H1 (cell line): ENCODE results near the gene KRABD2.

Experiments
- CTCF ChIA-PET: fragments of 300-600 bp; sonication (Branson Sonifier 250); formaldehyde crosslinking; loops from one replicate; lab custom pipeline; 2021; ENCODE audit not compliant: partially characterized antibody; lab: Charles Lee
- POLR2A ChIA-PET: fragments of 300-600 bp; sonication (Branson Sonifier 250); formaldehyde crosslinking; loops from one replicate; lab custom pipeline; 2021; ENCODE audit warnings: inconsistent platforms; ENCODE audit not compliant: partially characterized antibody; lab: Charles Lee
- DNase-seq, 2 experiments: peaks; one replicate each; pipeline versions ENCODE4 v3.0.0 to v3.0.0-alpha.2; 2010 to 2022; ENCODE audit warnings: low spot score in 2 of 2, low read depth in 1 of 2, mixed read lengths in 1 of 2
- FAIRE-seq: peaks from 2 replicates; lab custom pipeline; 2011; peaks lifted over from hg19 to GRCh38; lab: Jason Lieb, UNC
- H2AFZ ChIP-seq: 2 replicates; pipeline ENCODE4 v1.8.1; 2012; ENCODE audit warnings: low read length, inconsistent platforms
- H2AK5ac ChIP-seq: 2 replicates; pipeline ENCODE4 v1.6.1; 2013; ENCODE audit warnings: low read depth, low read length
- H2BK120ac ChIP-seq: replicated peaks from 2 replicates; pipeline ENCODE3; 2013; ENCODE audit warnings: low read depth, low read length, inconsistent platforms
- H2BK12ac ChIP-seq: 2 replicates; pipeline ENCODE4 v1.6.1; 2013; ENCODE audit warnings: low read depth, low read length
- H2BK15ac ChIP-seq: 2 replicates; pipeline ENCODE4 v1.6.1; 2013; ENCODE audit warnings: low read length
- H2BK20ac ChIP-seq: 2 replicates; pipeline ENCODE4 v1.6.1; 2013; ENCODE audit warnings: low read length
- H2BK5ac ChIP-seq: 2 replicates; pipeline ENCODE4 v1.6.1; 2013; ENCODE audit warnings: low read depth, low read length
- H3K14ac ChIP-seq: 2 replicates; pipeline ENCODE4 v1.6.1; 2013; ENCODE audit warnings: inconsistent platforms; ENCODE audit not compliant: insufficient read length
- H3K18ac ChIP-seq: 2 replicates; pipeline ENCODE4 v1.6.1; 2013; ENCODE audit warnings: low read length; ENCODE audit errors: extremely low read depth
- H3K23ac ChIP-seq: 2 replicates; pipeline ENCODE4 v1.6.1; 2013; ENCODE audit warnings: inconsistent platforms; ENCODE audit not compliant: insufficient read length
- H3K23me2 ChIP-seq: 2 replicates; pipeline ENCODE4 v1.6.1; 2013; ENCODE audit warnings: low read depth, low read length
- H3K27ac ChIP-seq: 2 replicates; pipeline ENCODE4 v1.6.1; 2011; ENCODE audit warnings: low read depth, low read length, inconsistent platforms
- H3K27me3 ChIP-seq, 4 experiments: replicated peaks in 1 of 4; 1 replicate in 1 of 4; 2 replicates in 3 of 4; pipeline versions ENCODE4 v1.6.1 to v1.8.1; 2011 to 2013; ENCODE audit warnings: low read length in 3 of 4, mild to moderate bottlenecking in 3 of 4, inconsistent platforms in 2 of 4, mixed read lengths in 2 of 4, moderate library complexity in 1 of 4; ENCODE audit not compliant: control insufficient read depth in 3 of 4, insufficient read depth in 3 of 4; ENCODE audit errors: extremely low read depth in 1 of 4
- H3K36me3 ChIP-seq, 4 experiments: 2 replicates each; pipeline versions ENCODE4 v1.6.1 to v1.8.1; 2011 to 2013; ENCODE audit warnings: mild to moderate bottlenecking in 4 of 4, low read length in 3 of 4, moderate library complexity in 2 of 4, control low read depth in 1 of 4, inconsistent platforms in 1 of 4; ENCODE audit not compliant: insufficient read depth in 4 of 4, control insufficient read depth in 2 of 4
- H3K4ac ChIP-seq: replicated peaks from 2 replicates; pipeline ENCODE3; 2013; ENCODE audit warnings: low read length, low read depth, mixed read lengths, inconsistent platforms; ENCODE audit not compliant: insufficient read length
- H3K4me1 ChIP-seq, 4 experiments: replicated peaks in 1 of 4; 1 replicate in 1 of 4; 2 replicates in 3 of 4; pipeline versions ENCODE4 v1.6.1 to v1.8.1; 2011 to 2013; ENCODE audit warnings: low read length in 3 of 4, inconsistent platforms in 2 of 4, mixed read lengths in 1 of 4; ENCODE audit not compliant: insufficient read depth in 4 of 4, control insufficient read depth in 3 of 4
- H3K4me2 ChIP-seq, 2 experiments: 2 replicates each; pipeline versions ENCODE4 v1.6.1 to v1.8.1; 2011 to 2013; ENCODE audit warnings: low read depth in 2 of 2, low read length in 2 of 2, control low read depth in 1 of 2, inconsistent platforms in 1 of 2, mild to moderate bottlenecking in 1 of 2; ENCODE audit not compliant: insufficient read depth in 1 of 2
- H3K4me3 ChIP-seq, 4 experiments: fragments of 200-600, 300-600 bp in 1 of 4; sonication (generic), shearing (Covaris generic), sonication (Bioruptor Twin) in 1 of 4; 2 replicates each; pipeline versions ENCODE4 v1.5.1 to v1.8.1; 2011 to 2016; ENCODE audit warnings: low read length in 4 of 4, low read depth in 3 of 4, control low read depth in 2 of 4, inconsistent platforms in 2 of 4, mild to moderate bottlenecking in 2 of 4, mixed read lengths in 1 of 4, moderate library complexity in 1 of 4; ENCODE audit not compliant: insufficient read depth in 2 of 4; ENCODE audit errors: extremely low read depth in 1 of 4
- H3K56ac ChIP-seq: replicated peaks from 2 replicates; pipeline ENCODE3; 2013; ENCODE audit warnings: low read depth, mild to moderate bottlenecking, mixed read lengths, low read length, inconsistent platforms; ENCODE audit not compliant: insufficient read length
- H3K79me1 ChIP-seq: 2 replicates; pipeline ENCODE4 v1.6.1; 2013; ENCODE audit warnings: low read depth, low read length, control low read depth
- H3K79me2 ChIP-seq, 2 experiments: 2 replicates each; pipeline versions ENCODE4 v1.6.1 to v1.8.1; 2012 to 2013; ENCODE audit warnings: low read length in 2 of 2, mild to moderate bottlenecking in 2 of 2, inconsistent platforms in 1 of 2; ENCODE audit not compliant: insufficient read depth in 2 of 2, control insufficient read depth in 1 of 2
- H3K9ac ChIP-seq, 4 experiments: replicated peaks in 1 of 4; 1 replicate in 1 of 4; 2 replicates in 3 of 4; pipeline versions ENCODE4 v1.6.1 to v1.8.1; 2011 to 2013; ENCODE audit warnings: low read depth in 3 of 4, low read length in 3 of 4, control low read depth in 2 of 4, mild to moderate bottlenecking in 2 of 4, moderate library complexity in 2 of 4, inconsistent platforms in 1 of 4; ENCODE audit errors: extremely low read depth in 1 of 4
- H3K9me3 ChIP-seq, 2 experiments: 2 replicates each; pipeline versions ENCODE4 v1.6.1 to v1.8.1; 2012 to 2013; ENCODE audit warnings: mild to moderate bottlenecking in 2 of 2, moderate library complexity in 2 of 2, control low read depth in 1 of 2, inconsistent platforms in 1 of 2, low read depth in 1 of 2, low read length in 1 of 2, mixed read lengths in 1 of 2; ENCODE audit not compliant: insufficient read depth in 2 of 2
- H4K20me1 ChIP-seq, 2 experiments: replicated peaks in 1 of 2; 2 replicates each; pipeline versions ENCODE3 to v1.8.1; 2011 to 2013; ENCODE audit warnings: inconsistent platforms in 2 of 2, low read length in 2 of 2, mild to moderate bottlenecking in 1 of 2; ENCODE audit not compliant: insufficient read depth in 2 of 2, control insufficient read depth in 1 of 2
- H4K5ac ChIP-seq: 2 replicates; pipeline ENCODE4 v1.6.1; 2013; ENCODE audit warnings: low read length, low read depth, mixed read lengths, inconsistent platforms; ENCODE audit not compliant: insufficient read length
- H4K8ac ChIP-seq: 2 replicates; pipeline ENCODE4 v1.8.0; 2013; ENCODE audit warnings: mild to moderate bottlenecking, moderate library complexity, low read length, inconsistent platforms; ENCODE audit not compliant: insufficient read depth; ENCODE audit errors: extremely low read depth
- H4K91ac ChIP-seq: replicated peaks from 2 replicates; pipeline ENCODE3; 2013; ENCODE audit warnings: low read length, mixed read lengths, inconsistent platforms; ENCODE audit not compliant: insufficient read length
- HDAC2 ChIP-seq, 2 experiments: fragments of 300-600 bp in 1 of 2; sonication (generic) in 1 of 2; IDR thresholded peaks; 2 replicates each; pipeline ENCODE4 v1.6.1; 2011 to 2012; ENCODE audit warnings: low read depth in 2 of 2, low read length in 2 of 2, mild to moderate bottlenecking in 2 of 2, moderate library complexity in 2 of 2, borderline replicate concordance in 1 of 2, inconsistent platforms in 1 of 2
- TBP ChIP-seq: IDR thresholded peaks from 2 replicates; pipeline ENCODE4 v1.6.1; 2011; ENCODE audit warnings: low read depth, low read length, improper control_type of control experiment
- WGBS, 2 experiments: shearing (Covaris generic) in 1 of 2; methylation state at CpG; one replicate each; pipeline versions ENCODE4 v1.1.6 to v1.1.7; 2013 to 2015; ENCODE audit warnings: low lambda C conversion rate in 2 of 2, mixed read lengths in 2 of 2, inconsistent platforms in 1 of 2, low coverage in 1 of 2, missing lambda C conversion rate in 1 of 2; ENCODE audit not compliant: insufficient replicate concordance in 2 of 2, insufficient coverage in 1 of 2, insufficient read length in 1 of 2; ENCODE audit errors: extremely low coverage in 1 of 2, missing lambda C conversion rate in 1 of 2; 5-methylcytosine and 5-hydroxymethylcytosine counted together

The KRABD2 gene

DNA sequence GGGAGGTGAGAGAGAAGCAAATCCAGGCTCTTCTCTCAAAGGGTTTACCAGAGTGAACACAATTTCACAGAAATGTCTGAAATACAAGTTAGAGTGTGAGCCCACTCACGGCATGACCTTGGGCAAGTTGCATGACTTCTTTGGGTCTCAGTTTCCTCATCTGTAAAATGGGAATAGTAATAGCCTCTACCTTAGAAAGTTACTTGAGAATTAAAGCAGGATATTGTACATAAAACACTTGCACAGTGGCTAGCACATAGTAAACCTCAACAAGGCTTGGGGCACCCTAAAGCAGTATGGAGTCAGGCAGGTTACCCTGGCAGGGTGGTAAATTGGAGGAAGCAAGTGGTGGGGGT is 34.4 kb upstream of the KRABD2 start:
- H3K27me3 ChIP-seq = no peaks in the 10 kb centered on the region
- H4K20me1 ChIP-seq = no peaks in the 10 kb centered on the region
- ChIA-PET CTCF (interaction anchor here (0.7 to 3.5 kb wide), 21 partner anchors 9 to 393 kb away, joined by 3 to 21 read pairs (median 4); partner anchors contain the start of gene RNF222), POLR2A (interaction anchor here (1.4 to 2.9 kb wide), 2 partner anchors 20 to 28 kb away, joined by 4 to 14 read pairs; partner anchors contain the start of gene RPL26)
- H3K36me3 ChIP-seq = no peaks in the 10 kb centered on the region
- no peak overlapping the region for H3K23ac ChIP-seq
- peak overlapping the region; percentile 87 for H2AFZ ChIP-seq
- H3K4ac ChIP-seq = no peak overlapping the region
- 0 out of 4 replicates have a peak overlapping the region, but pooled peaks of 1 of the 2 experiments have one; percentile 45 for H3K4me2 ChIP-seq
- FAIRE-seq (no peak), DNase-seq (no peak)
- WGBS, 2 experiments = 69% methylated on average over 1 of the region's 1 CpG; no CpG with 5 or more reads in 1 of the 2 experiments
- no peak overlapping the region for H4K5ac ChIP-seq
- H2BK15ac ChIP-seq = no peak overlapping the region
- H2BK5ac ChIP-seq = no peak overlapping the region
- no peak overlapping the region for H4K91ac ChIP-seq
- no peak overlapping the region for H3K14ac ChIP-seq
- no peaks in the 10 kb centered on the region for H3K79me2 ChIP-seq
- H2AK5ac ChIP-seq = no peak overlapping the region
- H3K56ac ChIP-seq = no peak overlapping the region
- H3K79me1 ChIP-seq = no peaks in the 10 kb centered on the region
- no peak overlapping the region; the same call in 1 of the 2 replicates for H4K8ac ChIP-seq
- no peak overlapping the region for H3K4me3 ChIP-seq
- no peak overlapping the region for H3K18ac ChIP-seq
- H2BK12ac ChIP-seq = no peak overlapping the region
- TF ChIP-seq HDAC2 (IDR thresholded peaks at IDR 0.05; ENCODE audit: borderline replicate concordance in 1 of 2, low read depth in 2 of 2, low read length in 2 of 2) = 0 out of 4 replicates have a peak, but pooled peaks of 1 of the 2 experiments have one; percentile 26
- no peak for TF ChIP-seq TBP
- H3K9me3 ChIP-seq = no peaks in the 10 kb centered on the region
- H2BK20ac ChIP-seq = no peak overlapping the region
- peaks cover 0 to 10% (median 4%) of the 10 kb centered on the region in 4 experiments; a peak in 6 of 7 replicates for H3K4me1 ChIP-seq
- H3K9ac ChIP-seq = no peak overlapping the region
- H3K27ac ChIP-seq = no peak overlapping the region
- no peak overlapping the region for H2BK120ac ChIP-seq
- no peaks in the 10 kb centered on the region for H3K23me2 ChIP-seq
